Keratinocyte (primary cell): ENCODE data around the gene KCND2. TPM values are rescaled to one million over a fixed set of nuclear protein-coding genes. Genes with fewer than 3 reads are reported as not detected.

Experiments used
- DNase-seq: peaks from one replicate; pipeline ENCODE4 v3.0.0-alpha.2; 2011; ENCODE audit warnings: low read depth, missing footprints, low spot score
- FAIRE-seq: peaks from 2 replicates; lab custom pipeline; 2011; peaks lifted over from hg19 to GRCh38; lab: Jason Lieb, UNC
- H2AFZ ChIP-seq: 2 replicates; pipeline ENCODE4 v1.6.0; 2012; ENCODE audit warnings: low read length, control low read depth, inconsistent platforms; ENCODE audit not compliant: control insufficient read depth
- H3K27ac ChIP-seq: 2 replicates; pipeline ENCODE4 v1.5.1; 2011; ENCODE audit warnings: low read length; ENCODE audit not compliant: control insufficient read depth, insufficient read depth
- H3K27me3 ChIP-seq: 3 replicates; pipeline ENCODE4 v1.6.0; 2011; ENCODE audit warnings: low read length; ENCODE audit not compliant: control insufficient read depth, insufficient read depth; ENCODE audit errors: extremely low read depth
- H3K36me3 ChIP-seq, 2 experiments: 2 replicates in 1 of 2; 3 replicates in 1 of 2; pipeline ENCODE4 v1.5.1; 2011; ENCODE audit warnings: low read length in 2 of 2, mild to moderate bottlenecking in 1 of 2; ENCODE audit not compliant: control insufficient read depth in 2 of 2, insufficient read depth in 2 of 2; ENCODE audit errors: extremely low read depth in 1 of 2
- H3K4me1 ChIP-seq: 3 replicates; pipeline ENCODE4 v1.5.1; 2011; ENCODE audit warnings: low read length; ENCODE audit not compliant: control insufficient read depth, insufficient read depth; ENCODE audit errors: extremely low read depth
- H3K4me2 ChIP-seq: 3 replicates; pipeline ENCODE4 v1.6.0; 2011; ENCODE audit warnings: low read depth, low read length; ENCODE audit not compliant: control insufficient read depth, insufficient read depth; ENCODE audit errors: extremely low read depth
- H3K4me3 ChIP-seq, 3 experiments: fragments of 200-600 bp in 1 of 3; sonication (generic) in 1 of 3; 2 replicates in 2 of 3; 3 replicates in 1 of 3; pipeline ENCODE4 v1.5.1; 2011 to 2016; ENCODE audit warnings: low read length in 3 of 3, mild to moderate bottlenecking in 3 of 3, control low read depth in 2 of 3, inconsistent platforms in 1 of 3, low read depth in 1 of 3, mixed read lengths in 1 of 3, mixed run types in 1 of 3, moderate library complexity in 1 of 3; ENCODE audit not compliant: control insufficient read depth in 2 of 3, insufficient read depth in 2 of 3; ENCODE audit errors: extremely low read depth in 1 of 3
- H3K79me2 ChIP-seq: 2 replicates; pipeline ENCODE4 v1.6.0; 2012; ENCODE audit warnings: low read length; ENCODE audit not compliant: control insufficient read depth, insufficient read depth
- H3K9ac ChIP-seq: 3 replicates; pipeline ENCODE4 v1.6.0; 2011; ENCODE audit warnings: low read length; ENCODE audit not compliant: control insufficient read depth, insufficient read depth; ENCODE audit errors: extremely low read depth
- H3K9me1 ChIP-seq: 3 replicates; pipeline ENCODE4 v1.6.0; 2011; ENCODE audit warnings: low read length; ENCODE audit not compliant: control insufficient read depth, insufficient read depth; ENCODE audit errors: extremely low read depth
- H3K9me3 ChIP-seq: 2 replicates; pipeline ENCODE4 v1.5.1; 2012; ENCODE audit warnings: low read depth, low read length; ENCODE audit not compliant: control insufficient read depth
- H4K20me1 ChIP-seq: 3 replicates; pipeline ENCODE4 v1.6.0; 2011; ENCODE audit warnings: low read length; ENCODE audit not compliant: control insufficient read depth, insufficient read depth; ENCODE audit errors: extremely low read depth
- CTCF ChIP-seq, 3 experiments: IDR thresholded peaks in 1 of 3; conservative IDR thresholded peaks in 1 of 3; optimal IDR thresholded peaks in 1 of 3; 2 replicates in 2 of 3; 3 replicates in 1 of 3; pipeline versions ENCODE3 to v1.5.1; 2011; ENCODE audit warnings: low read length in 3 of 3, mild to moderate bottlenecking in 3 of 3, moderate library complexity in 2 of 3, control low read depth in 1 of 3, inconsistent platforms in 1 of 3; ENCODE audit not compliant: insufficient read depth in 2 of 3; ENCODE audit errors: extremely low read depth in 1 of 3
- EZH2 ChIP-seq: IDR thresholded peaks from one replicate; pipeline ENCODE4 v1.6.1; 2012; ENCODE audit warnings: inconsistent platforms, mild to moderate bottlenecking, low read length, moderate library complexity
- dilution Hi-C: fragments of 300-500 bp; cut with MboI; formaldehyde crosslinking; loops from one replicate; pipeline ENCODE4 v1.7.0; 2020; ENCODE audit warnings: low sequenced_read_pairs; ENCODE audit not compliant: extremely low pct_ligation_motif_present
- polyA plus RNA-seq, 5 experiments: library from polyadenylated mRNA; depleted of rRNA in 3 of 5; stranded (reverse) in 3 of 5; stranded (forward) in 1 of 5; unstranded in 1 of 5; fragments of >200 nt; gene quantifications; 1 replicate in 1 of 5; 2 replicates in 3 of 5; 3 replicates in 1 of 5; pipeline versions ENCODE4 v1.2.1 to v1.2.3, GENCODE V29; 2011 to 2012; ENCODE audit warnings: missing spikeins in 2 of 5, low read depth in 1 of 5, low replicate concordance in 1 of 5

Gene KCND2
- polyA plus RNA-seq, 1 donor (not counting 4 experiments of a cell fraction or from before 2014, with no cell fraction given), result not detected

GRCh38 chr7:120547605-120548004 lies 274.6 kb downstream of the KCND2 start:
- FAIRE-seq, result no peak
- Histone ChIP-seq H3K9me1 (no peaks in the 10 kb centered on the region), H3K79me2 (no peaks in the 10 kb centered on the region), H3K27me3 (no peaks in the 10 kb centered on the region), H3K4me1 (no peaks in the 10 kb centered on the region), H3K9ac (no peak overlapping the region), H3K4me3 (no peak overlapping the region), H4K20me1 (no peaks in the 10 kb centered on the region), H3K9me3 (no peaks in the 10 kb centered on the region), H3K4me2 (no peak overlapping the region), H3K36me3 (no peaks in the 10 kb centered on the region), H2AFZ (no peak overlapping the region), H3K27ac (no peak overlapping the region)
- DNase-seq, result no peak
- dilution Hi-C loops, result no loop called here
- no peak for TF ChIP-seq EZH2
- no peak for TF ChIP-seq CTCF (optimal IDR thresholded peaks at IDR 0.05 in 1 of 3, IDR thresholded peaks at IDR 0.05 in 1 of 3, conservative IDR thresholded peaks at IDR 0.05 in 1 of 3; ENCODE audit: extremely low read depth in 1 of 3, insufficient read depth in 2 of 3, low read length in 3 of 3)

- H3K4me1 ChIP-seq, result no peaks in the 10 kb centered on the region
- no peaks in the 10 kb centered on the region for H3K27me3 ChIP-seq
- DNase-seq, result no peak
- H3K36me3 ChIP-seq, result no peaks in the 10 kb centered on the region
- no peak for FAIRE-seq
- no peaks in the 10 kb centered on the region for H3K79me2 ChIP-seq
- H3K9me3 ChIP-seq, result no peaks in the 10 kb centered on the region
- dilution Hi-C loops, result no loop called here
- no peaks in the 10 kb centered on the region for H3K9me1 ChIP-seq
- H3K4me2 ChIP-seq, result no peak overlapping the region
- H3K4me3 ChIP-seq, result no peak overlapping the region
- H3K27ac ChIP-seq, result no peak overlapping the region
- H4K20me1 ChIP-seq, result no peaks in the 10 kb centered on the region
- no peak overlapping the region for H2AFZ ChIP-seq
- TF ChIP-seq CTCF (optimal IDR thresholded peaks at IDR 0.05 in 1 of 3, IDR thresholded peaks at IDR 0.05 in 1 of 3, conservative IDR thresholded peaks at IDR 0.05 in 1 of 3; ENCODE audit: extremely low read depth in 1 of 3, insufficient read depth in 2 of 3, low read length in 3 of 3) (no peak), EZH2 (no peak)
- H3K9ac ChIP-seq, result no peak overlapping the region
These were observed 277.6 kb downstream of the KCND2 start for GRCh38 chr7:120550494-120551048.
